ENCODE results near the gene MYO1G. TPM values are rescaled to one million over a fixed set of nuclear protein-coding genes. Genes with fewer than 3 reads are reported as not detected.

The MYO1G gene
- total and polyA plus RNA-seq, 10 of the 15 experiments (the other 5 are each of a cell fraction or from before 2014, with no cell fraction given), result 1.8 to 232 (median 134) TPM

GRCh38 chr7:44937426-44937825 is 41.4 kb downstream of the MYO1G start:
- SMC1A ChIA-PET (ENCODE audit: uncharacterized antibody, unreplicated experiment), result no interaction called here
- CTCF ChIA-PET, result interaction anchor here (1.2 kb wide), 1 partner anchor 43 kb away, joined by 3 read pairs; no protein-coding TSS in a partner anchor
- Histone ChIP-seq H3K27ac (ENCODE audit: control insufficient read depth, insufficient read depth) (no peak overlapping the region), H3K9ac (ENCODE audit: control insufficient read depth, insufficient read depth, low read length) (no peak overlapping the region), H3K27me3 (replicated peaks in 1 of 2; ENCODE audit: control insufficient read depth in 2 of 2, insufficient read depth in 2 of 2, low read length in 1 of 2) (no peaks in the 10 kb centered on the region), H3K4me2 (ENCODE audit: control insufficient read depth, insufficient read depth) (no peak overlapping the region), H3K4me1 (ENCODE audit: control insufficient read depth, insufficient read depth, low read length) (no peaks in the 10 kb centered on the region), H4K20me1 (ENCODE audit: control insufficient read depth, insufficient read depth) (no peaks in the 10 kb centered on the region), H2AFZ (ENCODE audit: control insufficient read depth, low read depth, low read length) (no peak overlapping the region), H3K4me3 (no peak overlapping the region), H3K79me2 (ENCODE audit: control insufficient read depth, insufficient read depth, low read length) (no peaks in the 10 kb centered on the region), H3K9me3 (replicated peaks; ENCODE audit: control insufficient read depth, insufficient read depth, low read length) (no peaks in the 10 kb centered on the region), H3K36me3 (ENCODE audit: control insufficient read depth in 2 of 2, insufficient read depth in 2 of 2, low read length in 1 of 2) (no peaks in the 10 kb centered on the region)
- POLR2A ChIA-PET, result interaction anchor here (1.3 kb wide), 1 partner anchor 36 kb away, joined by 3 read pairs; no protein-coding TSS in a partner anchor
- RAD21 ChIA-PET (ENCODE audit: unreplicated experiment), result no interaction called here
- BruUV-seq (replicated peaks), result no TSS peak
- intact Hi-C loops (cut with micrococcal nuclease; ENCODE audit: unreplicated experiment) (no loop called here), in situ Hi-C loops (cut with MboI) (no loop called here)
- TF ChIP-seq LARP7 (IDR thresholded peaks at IDR 0.05) (no peak), MYC (IDR thresholded peaks at IDR 0.05; ENCODE audit: insufficient read depth, insufficient read length, insufficient replicate concordance, low read length, severe bottlenecking) (no peak), NFYB (IDR thresholded peaks at IDR 0.05; ENCODE audit: insufficient read depth, low read depth, low read length) (no peak), ZNF384 (IDR thresholded peaks at IDR 0.05; ENCODE audit: borderline replicate concordance, low read depth, low read length) (no peak), RUNX3 (IDR thresholded peaks at IDR 0.05; ENCODE audit: low read length) (no peak), SUZ12 (IDR thresholded peaks at IDR 0.05; ENCODE audit: unreplicated experiment) (no peak), TCF3 (IDR thresholded peaks at IDR 0.05; ENCODE audit: borderline replicate concordance, insufficient read depth, low read depth, low read length) (no peak), RELA (IDR thresholded peaks at IDR 0.05; ENCODE audit: borderline replicate concordance, partially characterized antibody) (no peak), EED (IDR thresholded peaks at IDR 0.05; ENCODE audit: low read depth) (no peak), CHD1 (IDR thresholded peaks at IDR 0.05; ENCODE audit: low read depth, low read length) (no peak), CHD4 (IDR thresholded peaks at IDR 0.05) (no peak)
- TF ChIP-seq, protein P1, sequence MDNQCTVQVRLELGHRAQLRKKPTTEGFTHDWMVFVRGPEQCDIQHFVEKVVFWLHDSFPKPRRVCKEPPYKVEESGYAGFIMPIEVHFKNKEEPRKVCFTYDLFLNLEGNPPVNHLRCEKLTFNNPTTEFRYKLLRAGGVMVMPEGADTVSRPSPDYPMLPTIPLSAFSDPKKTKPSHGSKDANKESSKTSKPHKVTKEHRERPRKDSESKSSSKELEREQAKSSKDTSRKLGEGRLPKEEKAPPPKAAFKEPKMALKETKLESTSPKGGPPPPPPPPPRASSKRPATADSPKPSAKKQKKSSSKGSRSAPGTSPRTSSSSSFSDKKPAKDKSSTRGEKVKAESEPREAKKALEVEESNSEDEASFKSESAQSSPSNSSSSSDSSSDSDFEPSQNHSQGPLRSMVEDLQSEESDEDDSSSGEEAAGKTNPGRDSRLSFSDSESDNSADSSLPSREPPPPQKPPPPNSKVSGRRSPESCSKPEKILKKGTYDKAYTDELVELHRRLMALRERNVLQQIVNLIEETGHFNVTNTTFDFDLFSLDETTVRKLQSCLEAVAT (IDR thresholded peaks at IDR 0.05), result no peak
- FAIRE-seq, result no peak
- no peak for DNase-seq (ENCODE audit: low read depth, low spot score)
- ATAC-seq, result no peak
- WGBS (ENCODE audit: insufficient coverage, insufficient replicate concordance, low lambda C conversion rate, missing lambda C conversion rate), result 13% methylated on average over 5 of the region's 5 CpGs

Data from GM12878 (cell line).